GM12878 (cell line): Measurements from ENCODE around the gene RINL. TPM values are rescaled to one million over a fixed set of nuclear protein-coding genes. Genes with fewer than 3 reads are reported as not detected.

Experiments
- ATAC-seq: fragments of 200-7000 bp; cut with Tn5 transposase; 3 replicates; pipeline ENCODE4 v1.9.1; 2020; ENCODE audit warnings: mild to moderate bottlenecking, moderate library complexity
- BruUV-seq: library from RNA; stranded (reverse); fragments of 400-500 nt; replicated peaks from 2 replicates; lab custom pipeline; 2021; lab: Mats Ljungman, UMichigan
- CTCF ChIA-PET: fragments of 300-600 bp; sonication (Branson Sonifier 250); formaldehyde crosslinking; extraction: SDS; loops from one replicate; lab custom pipeline; 2021; ENCODE audit warnings: inconsistent platforms; lab: Yijun Ruan, JAX
- POLR2A ChIA-PET: fragments of 350-600 bp; formaldehyde crosslinking; extraction: SDS; loops from one replicate; lab custom pipeline; 2021; ENCODE audit warnings: inconsistent platforms; lab: Charles Lee
- RAD21 ChIA-PET: fragments of 300-600 bp; sonication (Branson Sonifier 250); formaldehyde crosslinking; loops from one replicate; lab custom pipeline; 2023; ENCODE audit warnings: antibody characterized with exemption; ENCODE audit not compliant: unreplicated experiment; lab: Charles Lee
- SMC1A ChIA-PET: fragments of 300-600 bp; sonication (Branson Sonifier 250); formaldehyde crosslinking; loops from one replicate; lab custom pipeline; 2023; ENCODE audit not compliant: unreplicated experiment, uncharacterized antibody; lab: Charles Lee
- DNase-seq: peaks from one replicate; pipeline ENCODE4 v3.0.0-alpha.2; 2011; ENCODE audit warnings: low read depth, low spot score
- FAIRE-seq: peaks from 3 replicates; lab custom pipeline; 2011; peaks lifted over from hg19 to GRCh38; lab: Jason Lieb, UNC
- H2AFZ ChIP-seq: 2 replicates; pipeline ENCODE4 v1.6.0; 2011; ENCODE audit warnings: low read depth, low read length, control low read depth; ENCODE audit not compliant: control insufficient read depth
- H3K27ac ChIP-seq: 2 replicates; pipeline ENCODE4 v1.5.1; 2011; ENCODE audit warnings: control low read depth; ENCODE audit not compliant: control insufficient read depth, insufficient read depth
- H3K27me3 ChIP-seq, 2 experiments: replicated peaks in 1 of 2; 2 replicates each; pipeline versions ENCODE4 v1.6.0 to v1.6.1; 2011; ENCODE audit warnings: low read length in 1 of 2; ENCODE audit not compliant: control insufficient read depth in 2 of 2, insufficient read depth in 2 of 2
- H3K36me3 ChIP-seq, 2 experiments: 2 replicates each; pipeline ENCODE4 v1.5.1; 2011; ENCODE audit warnings: low read length in 1 of 2; ENCODE audit not compliant: control insufficient read depth in 2 of 2, insufficient read depth in 2 of 2
- H3K4me1 ChIP-seq: 2 replicates; pipeline ENCODE4 v1.6.1; 2011; ENCODE audit warnings: mild to moderate bottlenecking, low read length, moderate library complexity, mixed read lengths; ENCODE audit not compliant: control insufficient read depth, insufficient read depth
- H3K4me2 ChIP-seq: 2 replicates; pipeline ENCODE4 v1.6.0; 2011; ENCODE audit warnings: control low read depth; ENCODE audit not compliant: control insufficient read depth, insufficient read depth
- H3K4me3 ChIP-seq: fragments of 200-600 bp; sonication (generic); 2 replicates; pipeline ENCODE4 v1.5.1; 2016
- H3K79me2 ChIP-seq: 2 replicates; pipeline ENCODE4 v1.6.0; 2011; ENCODE audit warnings: low read length; ENCODE audit not compliant: control insufficient read depth, insufficient read depth
- H3K9ac ChIP-seq: 2 replicates; pipeline ENCODE4 v1.8.0; 2011; ENCODE audit warnings: low read length, control low read depth, mixed read lengths; ENCODE audit not compliant: control insufficient read depth, insufficient read depth
- H3K9me3 ChIP-seq: replicated peaks from 3 replicates; pipeline ENCODE4 v1.5.1; 2011; ENCODE audit warnings: mild to moderate bottlenecking, low read length; ENCODE audit not compliant: control insufficient read depth, insufficient read depth
- H4K20me1 ChIP-seq: 2 replicates; pipeline ENCODE4 v1.6.0; 2011; ENCODE audit not compliant: control insufficient read depth, insufficient read depth
- BCL3 ChIP-seq: IDR thresholded peaks from 2 replicates; pipeline ENCODE4 v1.6.1; 2011; ENCODE audit warnings: borderline replicate concordance, low read depth, mild to moderate bottlenecking, moderate library complexity, low read length; ENCODE audit not compliant: insufficient read depth, poor library complexity, severe bottlenecking
- BRCA1 ChIP-seq: IDR thresholded peaks from 2 replicates; pipeline ENCODE4 v1.6.1; 2011; ENCODE audit warnings: low read depth, low read length, improper control_type of control experiment
- CEBPB ChIP-seq, 2 experiments: fragments of 150-350 bp in 1 of 2; IDR thresholded peaks; 2 replicates each; pipeline ENCODE4 v1.6.1; 2012 to 2014; ENCODE audit warnings: low read depth in 2 of 2, low read length in 2 of 2, borderline replicate concordance in 1 of 2, inconsistent platforms in 1 of 2
- JUNB ChIP-seq: IDR thresholded peaks from 2 replicates; pipeline ENCODE4 v1.6.1; 2016; ENCODE audit warnings: antibody characterized with exemption, mild to moderate bottlenecking
- NBN ChIP-seq: fragments of 450-650 bp; IDR thresholded peaks from 2 replicates; pipeline ENCODE4 v1.6.1; 2016
- NR2F1 ChIP-seq: fragments of 450-650 bp; conservative IDR thresholded peaks from 2 replicates; pipeline ENCODE4 v1.6.1; 2017; ENCODE audit warnings: mild to moderate bottlenecking
- RAD21 ChIP-seq: IDR thresholded peaks from 2 replicates; pipeline ENCODE4 v1.6.1; 2011; ENCODE audit warnings: mild to moderate bottlenecking, low read depth, low read length, moderate library complexity; ENCODE audit not compliant: insufficient read depth
- RUNX3 ChIP-seq: IDR thresholded peaks from 2 replicates; pipeline ENCODE4 v1.6.1; 2012; ENCODE audit warnings: low read length, inconsistent platforms
- SRF ChIP-seq, 2 experiments: IDR thresholded peaks; 2 replicates each; pipeline ENCODE4 v1.6.1; 2011; ENCODE audit warnings: low read depth in 2 of 2, low read length in 2 of 2, mild to moderate bottlenecking in 1 of 2, moderate library complexity in 1 of 2
- TAF1 ChIP-seq: IDR thresholded peaks from 2 replicates; pipeline ENCODE4 v1.6.1; 2011; ENCODE audit warnings: mild to moderate bottlenecking, low read depth, low read length, borderline replicate concordance
- WRNIP1 ChIP-seq: IDR thresholded peaks from 2 replicates; pipeline ENCODE4 v1.6.1; 2011; ENCODE audit warnings: low read depth, low read length, improper control_type of control experiment, borderline replicate concordance
- ZNF384 ChIP-seq: IDR thresholded peaks from 2 replicates; pipeline ENCODE4 v1.6.1; 2012; ENCODE audit warnings: low read depth, mild to moderate bottlenecking, low read length, improper control_type of control experiment, borderline replicate concordance
- WGBS: methylation state at CpG from one replicate; pipeline ENCODE4 v1.1.6; 2016; ENCODE audit warnings: low lambda C conversion rate; ENCODE audit not compliant: insufficient replicate concordance, insufficient coverage; ENCODE audit errors: missing lambda C conversion rate; 5-methylcytosine and 5-hydroxymethylcytosine counted together
- in situ Hi-C: fragments of 300-500 bp; cut with MboI; formaldehyde crosslinking; loops from 9 replicates; pipeline ENCODE4 v1.14.3; 2018; ENCODE audit warnings: mixed read lengths
- intact Hi-C: fragments of 100-400 bp; cut with micrococcal nuclease; formaldehyde crosslinking; loops from one replicate; pipeline ENCODE4 v1.14.2; 2022; ENCODE audit not compliant: unreplicated experiment
- polyA plus RNA-seq, 11 experiments: library from polyadenylated mRNA; depleted of rRNA in 4 of 11; unstranded in 6 of 11; stranded (reverse) in 5 of 11; fragments of >200 nt; fragmentation: Nextera tagmentation in 4 of 11; fragmentation: Illumina TruSeq in 1 of 11; extraction: Ambion mirVana in 4 of 11; extraction: Trizol in 1 of 11; gene quantifications; 1 replicate in 1 of 11; 2 replicates in 10 of 11; pipeline versions ENCODE4 v1.2.1 to v1.2.3, GENCODE V29; 2011 to 2016; ENCODE audit warnings: inconsistent platforms in 2 of 11, missing spikeins in 2 of 11, low read depth in 1 of 11
- total RNA-seq, 4 experiments: library from RNA; depleted of rRNA in 3 of 4; stranded (reverse); fragments of >200 nt in 3 of 4; fragmentation: Illumina TruSeq in 1 of 4; extraction: Trizol in 1 of 4; gene quantifications; 2 replicates each; pipeline versions ENCODE4 v1.2.1 to v1.2.3, GENCODE V29; 2013 to 2021
- TF ChIP-seq, protein P1 (sequence below): fragments of 450-650 bp; formaldehyde crosslinking; IDR thresholded peaks from 2 replicates; pipeline ENCODE4 v1.5.0; 2022; ENCODE audit warnings: mild to moderate bottlenecking, missing genetic modification characterization

The RINL gene
- total and polyA plus RNA-seq, 10 of the 15 experiments (the other 5 are each of a cell fraction or from before 2014, with no cell fraction given): 14.5 to 64.2 (median 47.6) TPM

- DNase-seq (no peak), ATAC-seq (no peak), FAIRE-seq (no peak)
- Histone ChIP-seq H3K9ac (no peak overlapping the region), H3K9me3 (no peaks in the 10 kb centered on the region), H4K20me1 (no peaks in the 10 kb centered on the region), H3K36me3 (peaks cover 0 to 5% of the 10 kb centered on the region in 2 experiments; a peak in 3 of 4 replicates), H3K27ac (no peak overlapping the region), H2AFZ (no peak overlapping the region), H3K4me3 (no peak overlapping the region), H3K4me2 (no peak overlapping the region), H3K79me2 (no peaks in the 10 kb centered on the region), H3K4me1 (no peaks in the 10 kb centered on the region), H3K27me3 (no peaks in the 10 kb centered on the region)
- intact Hi-C loops: no loop called here
- 75% methylated on average over 10 of the region's 16 CpGs for whole genome bisulfite sequencing
- TF ChIP-seq SRF (IDR thresholded peaks at IDR 0.05; ENCODE audit: low read depth in 2 of 2, low read length in 2 of 2) (no peak), RAD21 (no peak), ZNF384 (no peak), NBN (no peak), CEBPB (IDR thresholded peaks at IDR 0.05; ENCODE audit: borderline replicate concordance in 1 of 2, low read depth in 2 of 2, low read length in 2 of 2) (no peak), BRCA1 (no peak), RUNX3 (no peak), BCL3 (no peak), JUNB (no peak), NR2F1 (no peak), WRNIP1 (no peak), TAF1 (no peak)
- TF ChIP-seq, protein P1, sequence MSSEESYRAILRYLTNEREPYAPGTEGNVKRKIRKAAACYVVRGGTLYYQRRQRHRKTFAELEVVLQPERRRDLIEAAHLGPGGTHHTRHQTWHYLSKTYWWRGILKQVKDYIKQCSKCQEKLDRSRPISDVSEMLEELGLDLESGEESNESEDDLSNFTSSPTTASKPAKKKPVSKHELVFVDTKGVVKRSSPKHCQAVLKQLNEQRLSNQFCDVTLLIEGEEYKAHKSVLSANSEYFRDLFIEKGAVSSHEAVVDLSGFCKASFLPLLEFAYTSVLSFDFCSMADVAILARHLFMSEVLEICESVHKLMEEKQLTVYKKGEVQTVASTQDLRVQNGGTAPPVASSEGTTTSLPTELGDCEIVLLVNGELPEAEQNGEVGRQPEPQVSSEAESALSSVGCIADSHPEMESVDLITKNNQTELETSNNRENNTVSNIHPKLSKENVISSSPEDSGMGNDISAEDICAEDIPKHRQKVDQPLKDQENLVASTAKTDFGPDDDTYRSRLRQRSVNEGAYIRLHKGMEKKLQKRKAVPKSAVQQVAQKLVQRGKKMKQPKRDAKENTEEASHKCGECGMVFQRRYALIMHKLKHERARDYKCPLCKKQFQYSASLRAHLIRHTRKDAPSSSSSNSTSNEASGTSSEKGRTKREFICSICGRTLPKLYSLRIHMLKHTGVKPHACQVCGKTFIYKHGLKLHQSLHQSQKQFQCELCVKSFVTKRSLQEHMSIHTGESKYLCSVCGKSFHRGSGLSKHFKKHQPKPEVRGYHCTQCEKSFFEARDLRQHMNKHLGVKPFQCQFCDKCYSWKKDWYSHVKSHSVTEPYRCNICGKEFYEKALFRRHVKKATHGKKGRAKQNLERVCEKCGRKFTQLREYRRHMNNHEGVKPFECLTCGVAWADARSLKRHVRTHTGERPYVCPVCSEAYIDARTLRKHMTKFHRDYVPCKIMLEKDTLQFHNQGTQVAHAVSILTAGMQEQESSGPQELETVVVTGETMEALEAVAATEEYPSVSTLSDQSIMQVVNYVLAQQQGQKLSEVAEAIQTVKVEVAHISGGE (CRISPR knock-in tag): no peak
- ChIA-PET CTCF (interaction anchor here (1.2 to 2.3 kb wide), 2 partner anchors 19 to 396 kb away, joined by 3 to 8 read pairs; partner anchors contain the start of genes MRPS12 and SARS2), POLR2A (no interaction called here), SMC1A (no interaction called here), RAD21 (no interaction called here)
- in situ Hi-C loops: no loop called here
- BruUV-seq: no TSS peak
These were observed 33.4 kb upstream of the RINL start for GRCh38 chr19:38911388-38912001.
